Stomach smooth muscle (tissue), 2 donors: ENCODE measurements around the gene SHLD1.

Source experiments
- H3K27ac ChIP-seq: one replicate; pipeline ENCODE4 v1.7.0; 2013; ENCODE audit warnings: mild to moderate bottlenecking, low read length, inconsistent platforms
- H3K27me3 ChIP-seq, 2 donors: one replicate each; pipeline ENCODE4 v1.7.0; 2013; ENCODE audit warnings: low read length in 2 of 2; ENCODE audit not compliant: insufficient read depth in 2 of 2, control insufficient read depth in 1 of 2
- H3K36me3 ChIP-seq, 2 donors: one replicate each; pipeline ENCODE4 v1.7.0; 2013; ENCODE audit warnings: low read length in 2 of 2; ENCODE audit not compliant: control insufficient read depth in 2 of 2, insufficient read depth in 2 of 2
- H3K4me1 ChIP-seq: one replicate; pipeline ENCODE4 v1.7.0; 2013; ENCODE audit warnings: low read length; ENCODE audit not compliant: control insufficient read depth, insufficient read depth
- H3K4me3 ChIP-seq, 2 donors: one replicate each; pipeline ENCODE4 v1.7.0; 2013; ENCODE audit warnings: low read length in 2 of 2
- H3K9ac ChIP-seq, 2 donors: one replicate each; pipeline ENCODE4 v1.7.0; 2013; ENCODE audit warnings: low read length in 2 of 2, mild to moderate bottlenecking in 1 of 2
- H3K9me3 ChIP-seq, 2 donors: one replicate each; pipeline ENCODE4 v1.7.0; 2013; ENCODE audit warnings: low read length in 2 of 2; ENCODE audit not compliant: control insufficient read depth in 2 of 2
- donor health status: healthy.
- donor health status: Pancreatic carcinoma.

The SHLD1 gene

DNA sequence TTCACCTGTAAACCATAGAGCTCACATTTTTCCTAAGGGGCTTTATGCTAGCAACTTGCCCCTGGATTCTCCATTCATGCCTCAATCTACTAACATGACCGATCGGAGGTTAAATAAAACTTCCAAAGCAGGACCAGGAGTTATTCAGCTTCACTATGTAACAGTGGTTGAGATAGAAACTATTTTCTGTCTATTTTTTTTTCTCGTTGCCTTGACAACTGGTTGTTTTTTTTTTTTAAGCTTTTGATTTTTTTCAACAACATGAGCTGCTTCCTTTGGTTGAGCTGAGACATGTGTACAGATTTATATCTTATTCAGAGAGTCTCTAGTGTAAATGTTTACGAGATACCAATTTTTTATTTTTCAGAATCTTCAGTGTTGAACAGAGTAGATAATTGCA is 85.7 kb downstream of the SHLD1 start:
- H3K4me3 ChIP-seq = no peak overlapping the region
- no peak overlapping the region for H3K27ac ChIP-seq
- H3K36me3 ChIP-seq = no peaks in the 10 kb centered on the region
- H3K9ac ChIP-seq = no peak overlapping the region
- H3K9me3 ChIP-seq = no peaks in the 10 kb centered on the region
- peaks cover 4% of the 10 kb centered on the region for H3K4me1 ChIP-seq
- H3K27me3 ChIP-seq = no peaks in the 10 kb centered on the region

DNA sequence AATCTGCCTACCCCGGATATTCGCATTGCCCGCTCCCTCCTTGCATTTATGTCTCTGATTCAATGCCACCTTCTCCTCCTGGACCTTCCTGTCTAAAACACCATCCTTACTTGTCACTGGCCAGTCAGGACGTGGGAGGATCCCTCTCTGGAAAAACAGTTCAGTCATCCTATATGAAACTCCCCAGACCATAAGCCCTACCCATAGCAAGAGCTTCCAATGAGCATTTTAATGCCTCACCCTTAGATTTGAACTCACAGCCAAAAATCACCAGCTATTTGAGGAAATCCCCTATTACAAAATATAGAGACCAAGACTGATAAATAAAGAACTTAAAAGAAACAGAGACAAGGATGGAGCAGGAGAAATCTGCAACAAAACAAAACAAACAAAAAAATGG is 86.4 kb downstream of the SHLD1 start:
- Histone ChIP-seq H3K27ac (no peak overlapping the region), H3K27me3 (no peaks in the 10 kb centered on the region), H3K36me3 (no peaks in the 10 kb centered on the region), H3K9me3 (no peaks in the 10 kb centered on the region), H3K9ac (no peak overlapping the region), H3K4me3 (no peak overlapping the region), H3K4me1 (peaks cover 4% of the 10 kb centered on the region)

- Histone ChIP-seq H3K4me3 (no peak overlapping the region), H3K9ac (no peak overlapping the region), H3K9me3 (no peaks in the 10 kb centered on the region), H3K4me1 (no peaks in the 10 kb centered on the region), H3K36me3 (no peaks in the 10 kb centered on the region), H3K27ac (no peak overlapping the region), H3K27me3 (no peaks in the 10 kb centered on the region)
Measured at GRCh38 chr20:5840411-5841002, 90.3 kb downstream of the SHLD1 start.

DNA sequence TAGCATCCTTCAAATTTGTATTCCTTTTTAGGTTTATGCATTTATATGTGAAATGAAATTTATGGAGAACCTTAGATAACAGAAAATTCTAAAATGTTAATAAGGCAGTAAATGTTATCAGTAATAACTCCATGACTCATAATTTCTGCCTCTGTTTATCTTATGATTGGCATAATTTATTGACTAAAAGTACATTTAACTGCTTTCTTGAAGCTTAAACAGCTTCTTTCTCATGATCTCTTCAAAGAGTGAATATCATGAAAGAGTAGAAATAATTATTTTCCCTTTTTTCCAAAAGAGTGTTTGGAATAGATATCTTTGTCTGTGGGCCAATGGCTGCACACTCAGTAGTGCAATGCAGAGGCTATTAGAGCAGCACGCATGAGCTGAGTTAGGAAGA is 91.3 kb downstream of the SHLD1 start:
- Histone ChIP-seq H3K9me3 (no peaks in the 10 kb centered on the region), H3K4me1 (peaks cover 5% of the 10 kb centered on the region), H3K27ac (no peak overlapping the region), H3K9ac (no peak overlapping the region), H3K36me3 (no peaks in the 10 kb centered on the region), H3K27me3 (no peaks in the 10 kb centered on the region), H3K4me3 (no peak overlapping the region)

GRCh38 chr20:5842465-5842864 is 92.3 kb downstream of the SHLD1 start:
- H3K9ac ChIP-seq = no peak overlapping the region
- no peaks in the 10 kb centered on the region for H3K36me3 ChIP-seq
- H3K9me3 ChIP-seq = no peaks in the 10 kb centered on the region
- no peaks in the 10 kb centered on the region for H3K27me3 ChIP-seq
- no peak overlapping the region for H3K4me3 ChIP-seq
- H3K27ac ChIP-seq = no peak overlapping the region
- peaks cover 8% of the 10 kb centered on the region for H3K4me1 ChIP-seq

- Histone ChIP-seq H3K27me3 (no peaks in the 10 kb centered on the region), H3K9me3 (no peaks in the 10 kb centered on the region), H3K9ac (no peak overlapping the region), H3K36me3 (no peaks in the 10 kb centered on the region), H3K4me1 (peaks cover 8% of the 10 kb centered on the region), H3K4me3 (no peak overlapping the region), H3K27ac (no peak overlapping the region)
Measured at GRCh38 chr20:5843054-5843592, 92.9 kb downstream of the SHLD1 start.

GRCh38 chr20:5844063-5844681 is 94.0 kb downstream of the SHLD1 start:
- H3K4me1 ChIP-seq = peaks cover 10% of the 10 kb centered on the region
- H3K27me3 ChIP-seq = no peaks in the 10 kb centered on the region
- no peak overlapping the region for H3K4me3 ChIP-seq
- H3K9ac ChIP-seq = no peak overlapping the region
- no peak overlapping the region for H3K27ac ChIP-seq
- H3K9me3 ChIP-seq = no peaks in the 10 kb centered on the region
- no peaks in the 10 kb centered on the region for H3K36me3 ChIP-seq

DNA sequence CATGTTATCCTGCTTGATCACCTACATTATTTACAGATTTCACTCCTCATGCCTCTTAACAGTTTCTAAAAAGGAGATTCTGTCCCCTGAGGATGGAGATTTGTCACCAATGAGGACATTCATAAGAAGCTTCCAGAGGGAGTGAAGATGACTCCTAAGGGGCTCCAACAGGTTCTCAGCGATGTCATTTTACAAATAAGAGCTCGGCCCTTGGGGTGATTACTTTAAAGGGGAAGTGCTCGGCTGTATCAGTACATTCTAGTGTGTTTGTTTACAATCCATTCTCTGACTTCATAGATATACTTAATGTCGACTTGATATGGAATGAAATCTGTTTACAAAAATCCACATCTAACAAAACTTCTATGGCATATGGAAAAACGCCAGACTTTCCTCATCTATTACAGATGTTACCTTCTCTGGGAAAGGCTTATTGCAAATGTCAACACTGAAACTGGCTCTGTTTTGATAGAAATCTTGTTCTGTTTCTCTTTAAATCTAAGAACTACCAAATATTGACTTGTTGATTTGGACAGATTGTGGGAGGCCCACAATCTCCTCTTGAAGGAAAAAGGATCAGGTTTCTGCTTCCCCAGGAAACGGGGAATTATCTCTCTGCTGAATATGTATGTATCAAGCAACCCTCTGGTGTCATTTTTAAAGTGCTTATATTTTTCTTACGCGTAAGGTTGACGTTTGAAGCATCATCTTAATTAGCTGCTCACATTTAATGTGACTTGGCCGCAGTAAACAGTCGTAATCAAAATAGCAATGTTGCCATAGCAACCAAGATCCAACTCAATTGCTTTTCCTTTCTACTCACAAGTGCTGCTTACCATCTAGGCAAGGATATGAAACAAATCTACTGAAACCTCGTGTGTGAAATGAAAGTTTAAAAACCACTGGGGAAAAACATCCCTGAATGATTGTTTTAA is 95.7 kb downstream of the SHLD1 start:
- H3K9me3 ChIP-seq = no peaks in the 10 kb centered on the region
- H3K27ac ChIP-seq = peak overlapping the region; percentile 37
- peak overlapping the region in 1 of 2 donors; percentile 55 for H3K9ac ChIP-seq
- peak overlapping the region in 1 of 2 donors; percentile 54 for H3K4me3 ChIP-seq
- peaks cover 13% of the 10 kb centered on the region for H3K4me1 ChIP-seq
- no peaks in the 10 kb centered on the region for H3K27me3 ChIP-seq
- H3K36me3 ChIP-seq = no peaks in the 10 kb centered on the region

DNA sequence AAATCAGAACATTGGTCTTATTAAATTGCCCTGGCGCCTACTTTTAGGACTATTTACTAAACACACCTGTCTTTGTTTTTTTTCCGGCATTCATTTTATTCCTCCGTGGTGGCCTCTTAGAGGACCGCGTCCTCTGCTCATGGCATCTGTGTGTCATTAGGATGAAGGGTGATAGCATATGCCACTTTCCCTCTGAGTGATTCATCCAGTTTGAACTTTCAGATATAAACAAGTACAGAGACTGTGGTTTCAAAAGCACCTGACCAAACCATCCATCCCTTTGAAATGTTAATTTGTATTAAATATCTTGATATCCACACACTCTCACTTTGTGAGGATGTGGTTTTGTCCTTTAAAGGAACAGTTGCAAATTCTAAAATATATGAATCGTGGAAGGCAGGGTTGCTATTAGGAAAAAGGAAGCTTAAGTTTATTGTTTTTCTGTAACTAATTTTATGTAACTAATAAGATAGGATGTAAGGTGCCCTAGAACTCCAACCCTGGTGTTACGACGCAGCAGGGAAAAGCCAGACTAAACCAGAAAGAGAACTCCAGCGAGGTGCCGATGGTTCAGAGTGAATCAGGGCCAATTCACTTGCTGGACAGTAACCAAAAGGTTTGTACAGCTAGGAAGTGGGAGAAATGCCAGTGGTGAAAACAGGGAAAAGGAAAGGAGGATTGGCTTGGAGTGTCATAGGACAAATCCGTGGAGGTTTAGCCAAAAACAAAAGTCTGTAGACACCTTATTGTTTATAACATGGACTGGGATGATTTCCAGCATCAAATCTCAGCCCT is 98.7 kb downstream of the SHLD1 start:
- Histone ChIP-seq H3K27ac (no peak overlapping the region), H3K4me3 (peak overlapping the region in 1 of 2 donors; percentile 15), H3K36me3 (no peaks in the 10 kb centered on the region), H3K4me1 (peaks cover 13% of the 10 kb centered on the region), H3K9ac (no peak overlapping the region), H3K27me3 (no peaks in the 10 kb centered on the region), H3K9me3 (no peaks in the 10 kb centered on the region)

- Histone ChIP-seq H3K4me1 (no peaks in the 10 kb centered on the region), H3K9ac (no peak overlapping the region), H3K9me3 (peaks cover 0 to 3% of the 10 kb centered on the region in 2 donors)
Measured at GRCh38 chr20:5855939-5856338, 105.7 kb downstream of the SHLD1 start.

More at GRCh38 chr20:5855939-5856338, 105.7 kb downstream of the SHLD1 start:
- no peak overlapping the region for H3K27ac ChIP-seq
- no peak overlapping the region for H3K4me3 ChIP-seq
- no peaks in the 10 kb centered on the region for H3K27me3 ChIP-seq
- H3K36me3 ChIP-seq = no peaks in the 10 kb centered on the region
